CD14-positive monocyte (primary cell): ENCODE results near the gene ZCCHC8. TPM values are rescaled to one million over a fixed set of nuclear protein-coding genes. Genes with fewer than 3 reads are reported as not detected.

Experiments
- DNase-seq, 3 donors: peaks; one replicate each; pipeline ENCODE4 v3.0.0-alpha.2; 2011 to 2022
- H2AFZ ChIP-seq: 2 replicates; pipeline ENCODE4 v1.6.0; 2012; ENCODE audit warnings: mild to moderate bottlenecking, low read depth, low read length, inconsistent platforms; ENCODE audit not compliant: insufficient read depth, poor library complexity, severe bottlenecking
- H3K27ac ChIP-seq, 2 donors: 1 replicate in 1 of 2; 2 replicates in 1 of 2; pipeline ENCODE4 v1.5.1; 2012 to 2013; ENCODE audit warnings: low read length in 2 of 2, control low read depth in 1 of 2, inconsistent platforms in 1 of 2, low read depth in 1 of 2, mild to moderate bottlenecking in 1 of 2
- H3K27me3 ChIP-seq, 2 donors: one replicate each; pipeline versions ENCODE4 v1.6.0 to v1.6.1; 2011 to 2013; ENCODE audit warnings: low read length in 2 of 2; ENCODE audit not compliant: control insufficient read depth in 2 of 2, insufficient read depth in 2 of 2
- H3K36me3 ChIP-seq, 2 donors: replicated peaks in 1 of 2; 1 replicate in 1 of 2; 2 replicates in 1 of 2; pipeline versions ENCODE4 v1.5.1 to v1.6.1; 2012 to 2013; ENCODE audit warnings: low read length in 2 of 2, control low read depth in 1 of 2, inconsistent platforms in 1 of 2, mild to moderate bottlenecking in 1 of 2; ENCODE audit not compliant: insufficient read depth in 2 of 2, control insufficient read depth in 1 of 2
- H3K4me1 ChIP-seq, 2 donors: 1 replicate in 1 of 2; 2 replicates in 1 of 2; pipeline versions ENCODE4 v1.5.1 to v1.6.1; 2012 to 2013; ENCODE audit warnings: low read length in 2 of 2, control low read depth in 1 of 2, inconsistent platforms in 1 of 2, mild to moderate bottlenecking in 1 of 2, moderate library complexity in 1 of 2; ENCODE audit not compliant: insufficient read depth in 2 of 2, control insufficient read depth in 1 of 2
- H3K4me2 ChIP-seq: replicated peaks from 2 replicates; pipeline ENCODE3; 2012; ENCODE audit warnings: low read length, moderate library complexity, mild to moderate bottlenecking; ENCODE audit not compliant: poor library complexity, severe bottlenecking; ENCODE audit errors: extremely low read depth
- H3K4me3 ChIP-seq, 3 experiments: fragments of 200-600 bp in 1 of 3; sonication (generic) in 1 of 3; replicated peaks in 1 of 3; 1 replicate in 2 of 3; 2 replicates in 1 of 3; pipeline ENCODE4 v1.5.1; 2011 to 2013; ENCODE audit warnings: low read length in 3 of 3, mild to moderate bottlenecking in 3 of 3, control low read depth in 2 of 3, low read depth in 2 of 3, inconsistent platforms in 1 of 3, moderate library complexity in 1 of 3
- H3K79me2 ChIP-seq: 2 replicates; pipeline ENCODE4 v1.6.0; 2012; ENCODE audit warnings: mild to moderate bottlenecking, control low read depth, inconsistent platforms, low read length, moderate library complexity; ENCODE audit not compliant: insufficient read depth
- H3K9ac ChIP-seq: 2 replicates; pipeline ENCODE4 v1.6.0; 2017; ENCODE audit warnings: low read length, mild to moderate bottlenecking; ENCODE audit not compliant: insufficient read depth, poor library complexity, severe bottlenecking
- H3K9me3 ChIP-seq, 2 donors: replicated peaks in 1 of 2; 1 replicate in 1 of 2; 2 replicates in 1 of 2; pipeline versions ENCODE4 v1.5.1 to v1.6.1; 2012 to 2013; ENCODE audit warnings: low read length in 2 of 2, control low read depth in 1 of 2; ENCODE audit not compliant: control insufficient read depth in 1 of 2, insufficient read depth in 1 of 2
- H4K20me1 ChIP-seq: 2 replicates; pipeline ENCODE4 v1.6.0; 2012; ENCODE audit warnings: mild to moderate bottlenecking, low read length, control low read depth, moderate library complexity; ENCODE audit not compliant: insufficient read depth
- H3K27ac Mint-ChIP-seq, 7 donors: one replicate each; pipeline ENCODE4 v1.8.0; 2020; ENCODE audit warnings: mild to moderate bottlenecking in 7 of 7, mixed read lengths in 7 of 7, moderate library complexity in 6 of 7, inconsistent platforms in 2 of 7
- H3K27me3 Mint-ChIP-seq, 3 donors: one replicate each; pipeline ENCODE4 v1.8.0; 2021 to 2022; ENCODE audit warnings: low read depth in 3 of 3, mild to moderate bottlenecking in 3 of 3, mixed read lengths in 3 of 3, moderate library complexity in 3 of 3, inconsistent platforms in 1 of 3
- H3K36me3 Mint-ChIP-seq, 2 donors: one replicate each; pipeline ENCODE4 v1.8.0; 2020; ENCODE audit warnings: mixed read lengths in 2 of 2, inconsistent platforms in 1 of 2, mild to moderate bottlenecking in 1 of 2
- H3K4me1 Mint-ChIP-seq: one replicate; pipeline ENCODE4 v1.8.0; 2020; ENCODE audit warnings: mild to moderate bottlenecking, mixed read lengths
- H3K4me3 Mint-ChIP-seq, 2 donors: one replicate each; pipeline ENCODE4 v1.8.0; 2020; ENCODE audit warnings: mild to moderate bottlenecking in 2 of 2, mixed read lengths in 2 of 2, moderate library complexity in 1 of 2
- H3K9me3 Mint-ChIP-seq, 7 donors: one replicate each; pipeline ENCODE4 v1.8.0; 2020 to 2022; ENCODE audit warnings: mixed read lengths in 7 of 7, mild to moderate bottlenecking in 6 of 7, moderate library complexity in 6 of 7, inconsistent platforms in 2 of 7
- CTCF ChIP-seq: fragments of 200-600 bp; IDR thresholded peaks from one replicate; pipeline ENCODE4 v1.8.0; 2022; ENCODE audit warnings: antibody characterized with exemption, mild to moderate bottlenecking
- WGBS: methylation state at CpG from one replicate; pipeline ENCODE4 v1.1.5; 2013; ENCODE audit warnings: missing lambda C conversion rate; ENCODE audit not compliant: insufficient coverage; 5-methylcytosine and 5-hydroxymethylcytosine counted together
- intact Hi-C, 2 donors: fragments of 100-400 bp; cut with micrococcal nuclease; formaldehyde crosslinking; loops; one replicate each; pipeline versions ENCODE4 v1.15.0 to v1.15.1; 2023
- polyA plus RNA-seq, 3 donors: library from polyadenylated mRNA; depleted of rRNA in 1 of 3; unstranded in 2 of 3; stranded (reverse) in 1 of 3; fragments of 300-500 nt in 2 of 3; fragments of >200 nt in 1 of 3; fragmentation: Illumina TruSeq in 2 of 3; gene quantifications; 1 replicate in 2 of 3; 2 replicates in 1 of 3; pipeline ENCODE4 v1.2.3, GENCODE V29; 2012 to 2021

Gene ZCCHC8
- polyA plus RNA-seq, 3 donors = 2.5 to 25.4 (median 5.4) TPM

GRCh38 chr12:122519418-122519817 lies 18.7 kb upstream of the ZCCHC8 start:
- H3K36me3 ChIP-seq = peaks cover 81 to 90% of the 10 kb centered on the region in 2 donors
- H3K4me1 ChIP-seq = peaks cover 16% of the 10 kb centered on the region in 2 donors
- WGBS = no CpG with 5 or more reads among the region's 1 CpG

GRCh38 chr12:122518908-122519307 lies 18.2 kb upstream of the ZCCHC8 start:
- H3K27ac Mint-ChIP-seq = peak overlapping the region in 1 of 7 donors; percentile 14
- DNase-seq = no peak
- peaks cover 12% of the 10 kb centered on the region for H3K4me1 Mint-ChIP-seq
- peaks cover 100% of the 10 kb centered on the region for H4K20me1 ChIP-seq
- H3K36me3 Mint-ChIP-seq = peaks cover 78 to 84% of the 10 kb centered on the region in 2 donors
- intact Hi-C loops = no loop called here
- H3K27me3 Mint-ChIP-seq = no peaks in the 10 kb centered on the region
- WGBS = no CpG with 5 or more reads among the region's 1 CpG
- no peaks in the 10 kb centered on the region for H3K9me3 Mint-ChIP-seq
- H3K27ac ChIP-seq = no peak overlapping the region
- no peaks in the 10 kb centered on the region for H3K27me3 ChIP-seq
- H2AFZ ChIP-seq = no peak overlapping the region
- H3K4me3 ChIP-seq = no peak overlapping the region
- H3K9me3 ChIP-seq = no peaks in the 10 kb centered on the region
- no peak for TF ChIP-seq CTCF
- H3K4me2 ChIP-seq = no peak overlapping the region
- no peak overlapping the region for H3K4me3 Mint-ChIP-seq
- H3K36me3 ChIP-seq = peaks cover 83 to 95% of the 10 kb centered on the region in 2 donors
- no peak overlapping the region for H3K9ac ChIP-seq
- peaks cover 11% of the 10 kb centered on the region in 2 donors for H3K4me1 ChIP-seq
- peaks cover 96% of the 10 kb centered on the region for H3K79me2 ChIP-seq

More at GRCh38 chr12:122519418-122519817, 18.7 kb upstream of the ZCCHC8 start:
- H3K27me3 Mint-ChIP-seq = no peaks in the 10 kb centered on the region
- no peaks in the 10 kb centered on the region for H3K27me3 ChIP-seq
- no peaks in the 10 kb centered on the region for H3K9me3 Mint-ChIP-seq
- H3K9ac ChIP-seq = no peak overlapping the region
- H3K79me2 ChIP-seq = peaks cover 98% of the 10 kb centered on the region
- peaks cover 75 to 79% of the 10 kb centered on the region in 2 donors for H3K36me3 Mint-ChIP-seq
- H4K20me1 ChIP-seq = peaks cover 100% of the 10 kb centered on the region
- no peak for TF ChIP-seq CTCF
- no peak overlapping the region for H3K27ac Mint-ChIP-seq
- intact Hi-C loops = no loop called here
- no peak overlapping the region for H2AFZ ChIP-seq
- H3K4me3 ChIP-seq = no peak overlapping the region
- no peak for DNase-seq
- no peak overlapping the region for H3K4me2 ChIP-seq
- peaks cover 17% of the 10 kb centered on the region for H3K4me1 Mint-ChIP-seq
- H3K9me3 ChIP-seq = no peaks in the 10 kb centered on the region
- H3K4me3 Mint-ChIP-seq = no peak overlapping the region
- H3K27ac ChIP-seq = no peak overlapping the region
